KMS-11 (cell line): ENCODE data around the gene ARHGDIA.

Source experiments
- H2AFZ ChIP-seq: fragments of 200-600 bp; sonication (generic); 2 replicates; pipeline ENCODE4 v1.6.1; 2016; ENCODE audit warnings: antibody characterized with exemption, mixed run types, low read depth
- H3K27ac ChIP-seq: fragments of 200-600 bp; sonication (generic); 2 replicates; pipeline ENCODE4 v1.6.1; 2016; ENCODE audit warnings: mild to moderate bottlenecking, mixed run types
- H3K27me3 ChIP-seq: fragments of 200-600 bp; sonication (generic); 2 replicates; pipeline ENCODE4 v1.6.1; 2017; ENCODE audit warnings: mild to moderate bottlenecking, low read depth, mixed run types, moderate library complexity; ENCODE audit not compliant: insufficient read depth
- H3K36me3 ChIP-seq: fragments of 200-600 bp; sonication (generic); 2 replicates; pipeline ENCODE4 v1.6.1; 2017; ENCODE audit warnings: mild to moderate bottlenecking, mixed run types; ENCODE audit not compliant: insufficient read depth
- H3K4me1 ChIP-seq: fragments of 200-600 bp; sonication (generic); 2 replicates; pipeline ENCODE4 v1.6.1; 2016; ENCODE audit warnings: mild to moderate bottlenecking, low read depth, mixed run types; ENCODE audit not compliant: poor library complexity, severe bottlenecking
- H3K4me2 ChIP-seq: fragments of 200-600 bp; sonication (generic); 2 replicates; pipeline ENCODE4 v1.7.0; 2016; ENCODE audit warnings: mild to moderate bottlenecking, mixed run types
- H3K4me3 ChIP-seq: fragments of 200-600 bp; sonication (generic); IDR thresholded peaks from 2 replicates; pipeline ENCODE4 v1.6.1; 2017; ENCODE audit warnings: low read depth, low read length, mixed read lengths; ENCODE audit not compliant: insufficient read depth
- H3K79me2 ChIP-seq: fragments of 200-600 bp; sonication (generic); 2 replicates; pipeline ENCODE4 v1.6.1; 2016; ENCODE audit warnings: low read depth, mixed run types; ENCODE audit not compliant: insufficient read depth
- H3K9ac ChIP-seq: fragments of 200-600 bp; sonication (generic); 2 replicates; pipeline ENCODE4 v1.6.1; 2016; ENCODE audit warnings: mild to moderate bottlenecking, mixed run types
- H4K20me1 ChIP-seq: fragments of 200-600 bp; sonication (generic); 2 replicates; pipeline ENCODE4 v1.6.1; 2016; ENCODE audit warnings: mild to moderate bottlenecking, mixed run types; ENCODE audit not compliant: insufficient read depth
- TF ChIP-seq, protein P1 (sequence below): fragments of 200-600 bp; sonication (generic); conservative IDR thresholded peaks from 2 replicates; pipeline ENCODE4 v1.6.1; 2017; ENCODE audit warnings: low read depth, mild to moderate bottlenecking, antibody characterized with exemption, low read length, moderate library complexity, mixed read lengths

ARHGDIA gene

DNA sequence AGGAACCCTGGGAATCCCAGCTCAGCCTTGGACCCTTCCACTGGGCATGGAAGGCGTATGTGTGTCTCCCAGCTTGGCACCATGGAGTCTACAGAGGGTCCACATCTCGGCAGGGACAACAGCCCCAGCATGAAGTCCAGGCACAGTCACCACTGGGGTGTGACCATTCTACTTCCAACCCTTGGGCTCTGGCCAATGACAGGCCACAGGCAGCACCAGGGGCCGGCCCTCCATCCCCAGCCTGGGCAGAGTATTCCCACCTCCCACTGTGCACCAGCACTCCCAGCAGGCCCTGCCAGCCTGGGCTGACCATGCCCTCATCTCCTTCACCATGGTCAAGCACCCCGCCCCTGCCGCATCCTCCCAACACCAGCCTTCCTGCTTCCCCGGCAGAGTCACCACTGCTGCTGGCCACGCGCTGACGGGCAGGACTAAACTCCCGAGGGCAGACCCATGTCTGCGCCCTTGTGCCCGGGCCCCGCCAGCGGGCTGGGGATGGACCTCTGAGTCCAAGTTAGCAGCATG lies 26.7 kb downstream of the ARHGDIA start:
- no peak overlapping the region for H3K27ac ChIP-seq
- H3K4me1 ChIP-seq = no peaks in the 10 kb centered on the region
- H3K27me3 ChIP-seq = no peaks in the 10 kb centered on the region
- no peaks in the 10 kb centered on the region for H3K79me2 ChIP-seq
- no peak overlapping the region for H3K9ac ChIP-seq
- no peak overlapping the region for H3K4me2 ChIP-seq
- 0 out of 2 replicates have a peak, but pooled peaks cover 4% of the 10 kb centered on the region for H4K20me1 ChIP-seq
- H3K36me3 ChIP-seq = peaks cover 12% of the 10 kb centered on the region; the same call in 1 of the 2 replicates
- H2AFZ ChIP-seq = no peak overlapping the region
- H3K4me3 ChIP-seq = no peak overlapping the region
- TF ChIP-seq, protein P1, sequence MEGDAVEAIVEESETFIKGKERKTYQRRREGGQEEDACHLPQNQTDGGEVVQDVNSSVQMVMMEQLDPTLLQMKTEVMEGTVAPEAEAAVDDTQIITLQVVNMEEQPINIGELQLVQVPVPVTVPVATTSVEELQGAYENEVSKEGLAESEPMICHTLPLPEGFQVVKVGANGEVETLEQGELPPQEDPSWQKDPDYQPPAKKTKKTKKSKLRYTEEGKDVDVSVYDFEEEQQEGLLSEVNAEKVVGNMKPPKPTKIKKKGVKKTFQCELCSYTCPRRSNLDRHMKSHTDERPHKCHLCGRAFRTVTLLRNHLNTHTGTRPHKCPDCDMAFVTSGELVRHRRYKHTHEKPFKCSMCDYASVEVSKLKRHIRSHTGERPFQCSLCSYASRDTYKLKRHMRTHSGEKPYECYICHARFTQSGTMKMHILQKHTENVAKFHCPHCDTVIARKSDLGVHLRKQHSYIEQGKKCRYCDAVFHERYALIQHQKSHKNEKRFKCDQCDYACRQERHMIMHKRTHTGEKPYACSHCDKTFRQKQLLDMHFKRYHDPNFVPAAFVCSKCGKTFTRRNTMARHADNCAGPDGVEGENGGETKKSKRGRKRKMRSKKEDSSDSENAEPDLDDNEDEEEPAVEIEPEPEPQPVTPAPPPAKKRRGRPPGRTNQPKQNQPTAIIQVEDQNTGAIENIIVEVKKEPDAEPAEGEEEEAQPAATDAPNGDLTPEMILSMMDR = no peak

DNA sequence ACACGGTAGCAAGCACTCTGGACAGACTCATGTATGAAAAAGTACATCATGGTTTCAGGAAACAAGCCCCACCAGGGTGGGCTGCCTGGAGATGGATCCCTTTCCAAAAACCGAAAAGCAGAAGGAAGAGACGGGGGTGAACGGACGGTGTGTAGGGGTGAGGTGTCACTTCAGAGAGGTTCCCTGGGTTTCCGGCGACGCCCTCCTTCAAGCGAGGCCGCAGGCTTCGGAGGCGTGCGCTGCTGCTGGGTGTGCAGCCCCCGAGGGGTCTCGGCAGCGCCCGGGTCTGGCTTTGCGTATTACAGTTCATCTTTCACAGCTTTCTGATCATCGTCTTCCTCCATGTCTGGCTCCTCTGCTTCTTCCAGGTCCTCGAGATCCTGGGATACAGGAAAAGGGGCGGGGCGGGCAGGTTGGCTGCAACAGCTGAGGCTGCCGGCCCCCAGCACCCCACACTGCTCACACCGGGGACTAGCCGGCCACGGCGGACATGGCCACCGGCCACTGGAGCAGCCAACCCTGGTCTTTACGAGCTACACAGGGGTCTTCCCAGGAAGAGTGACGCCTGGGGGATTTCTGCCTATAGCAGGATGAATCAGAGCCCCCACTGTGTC lies 27.3 kb downstream of the ARHGDIA start:
- TF ChIP-seq, protein P1 = no peak
- H3K4me1 ChIP-seq = no peaks in the 10 kb centered on the region

DNA sequence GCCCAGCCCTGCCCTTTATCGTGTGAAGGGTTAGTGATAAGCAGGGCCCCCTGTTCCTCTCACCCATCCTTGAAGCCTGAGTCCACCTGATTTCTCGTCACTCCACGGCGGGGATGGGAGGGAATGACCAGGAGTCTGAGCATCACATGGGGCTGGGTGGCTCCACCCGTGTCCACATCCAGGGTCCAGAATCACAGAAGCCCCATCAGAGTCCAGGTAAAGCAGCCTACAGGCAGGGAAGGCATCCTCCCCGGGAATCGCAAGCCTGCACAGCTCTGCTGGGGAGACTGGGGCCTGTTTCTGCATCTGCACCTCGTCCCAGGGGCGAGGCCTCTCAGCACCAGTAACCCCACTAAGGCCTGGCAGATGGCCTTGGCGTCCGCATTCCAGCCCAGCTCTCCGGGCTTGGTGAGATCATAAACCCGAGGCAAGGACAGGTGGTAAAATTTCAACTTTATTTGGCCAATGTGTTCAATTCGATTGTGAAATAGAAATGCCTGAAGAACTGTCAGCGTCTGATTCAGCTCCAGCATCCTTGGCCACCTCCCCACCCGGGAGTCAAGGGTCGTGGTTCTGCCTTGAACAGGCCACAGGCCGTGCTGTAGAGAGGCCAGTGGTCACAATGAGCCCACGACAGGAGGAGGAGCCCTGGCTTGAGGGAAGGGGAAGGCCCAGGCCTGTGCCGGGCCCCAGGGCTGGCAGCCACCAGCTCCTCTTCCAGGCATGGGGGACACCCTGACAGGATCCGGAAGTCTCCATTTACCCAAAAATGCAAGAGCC lies 28.2 kb downstream of the ARHGDIA start:
- Histone ChIP-seq H3K4me3 (no peak overlapping the region), H3K9ac (no peak overlapping the region), H3K36me3 (peaks cover 5% of the 10 kb centered on the region; the same call in 1 of the 2 replicates), H3K4me1 (no peaks in the 10 kb centered on the region), H4K20me1 (0 out of 2 replicates have a peak, but pooled peaks cover 4% of the 10 kb centered on the region), H3K27ac (no peak overlapping the region), H3K79me2 (no peaks in the 10 kb centered on the region), H2AFZ (no peak overlapping the region), H3K27me3 (no peaks in the 10 kb centered on the region), H3K4me2 (no peak overlapping the region)
- TF ChIP-seq, protein P1 = no peak

More for the DNA sequence above, 27.3 kb downstream of the ARHGDIA start:
- H2AFZ ChIP-seq = no peak overlapping the region
- no peak overlapping the region for H3K4me2 ChIP-seq
- no peak overlapping the region for H3K9ac ChIP-seq
- no peaks in the 10 kb centered on the region for H3K79me2 ChIP-seq
- 0 out of 2 replicates have a peak, but pooled peaks cover 4% of the 10 kb centered on the region for H4K20me1 ChIP-seq
- H3K36me3 ChIP-seq = peaks cover 12% of the 10 kb centered on the region; the same call in 1 of the 2 replicates
- no peak overlapping the region for H3K27ac ChIP-seq
- no peak overlapping the region for H3K4me3 ChIP-seq
- H3K27me3 ChIP-seq = no peaks in the 10 kb centered on the region

DNA sequence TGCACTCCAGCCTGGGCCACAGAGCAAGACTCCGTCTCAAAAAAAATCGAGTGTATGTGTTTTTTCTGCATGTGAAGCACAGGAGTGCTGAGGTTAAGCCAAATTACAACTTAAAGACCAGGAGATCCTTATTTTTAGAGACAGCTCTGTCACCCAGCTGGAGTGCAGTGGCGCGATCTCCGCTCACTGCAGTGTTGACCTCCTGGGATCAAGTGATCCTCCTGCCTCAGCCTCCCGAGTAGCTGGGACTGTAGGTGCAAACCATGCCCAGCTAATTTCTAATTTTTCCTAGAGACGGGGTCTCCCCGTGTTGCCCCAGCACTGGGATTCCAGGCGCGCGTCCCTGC lies 28.8 kb downstream of the ARHGDIA start:
- Histone ChIP-seq H2AFZ (no peak overlapping the region), H3K4me1 (no peaks in the 10 kb centered on the region), H3K36me3 (peaks cover 5% of the 10 kb centered on the region; the same call in 1 of the 2 replicates), H3K4me2 (no peak overlapping the region), H3K27me3 (no peaks in the 10 kb centered on the region), H3K79me2 (no peaks in the 10 kb centered on the region), H4K20me1 (0 out of 2 replicates have a peak, but pooled peaks cover 4% of the 10 kb centered on the region), H3K27ac (no peak overlapping the region), H3K4me3 (no peak overlapping the region), H3K9ac (no peak overlapping the region)
- TF ChIP-seq, protein P1 = no peak
